ENCODE results near the gene ANXA6.
"Not testable (repeated sequence)": the region's sequence is repeated elsewhere in the genome, so short reads cannot be mapped to it uniquely, and the experiment has no call there.

Gene ANXA6

DNA sequence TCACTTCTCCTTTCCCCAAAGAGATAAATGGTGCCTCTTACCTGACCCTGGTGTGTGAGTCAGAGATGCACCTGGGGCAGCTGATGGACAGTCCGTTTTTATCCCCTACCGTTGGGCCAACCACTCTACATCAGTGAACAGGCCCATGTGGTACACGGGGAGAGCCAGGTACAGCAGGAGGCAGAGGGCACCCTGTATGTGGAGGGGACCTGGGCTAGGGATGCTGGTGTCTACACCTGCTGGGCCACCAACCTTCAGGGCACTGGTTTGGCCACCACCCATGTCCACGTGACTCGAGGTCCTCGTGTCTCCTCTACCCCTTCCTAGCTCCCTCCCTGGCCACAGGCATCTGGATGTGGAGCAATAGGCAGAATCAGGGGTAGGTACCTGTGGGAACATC lies 22.7 kb upstream of the ANXA6 start:
- DNase-seq, result no peak

GRCh38 chr5:151179489-151179840 lies 21.9 kb upstream of the ANXA6 start:
- no peak for DNase-seq

- DNase-seq, result no peak
These were observed 21.4 kb upstream of the ANXA6 start for GRCh38 chr5:151178777-151179488.

GRCh38 chr5:151178372-151178771 lies 20.8 kb upstream of the ANXA6 start:
- DNase-seq, result no peak

- DNase-seq, result not testable (repeated sequence)
These were observed 18.7 kb upstream of the ANXA6 start for GRCh38 chr5:151176268-151176667.

DNA sequence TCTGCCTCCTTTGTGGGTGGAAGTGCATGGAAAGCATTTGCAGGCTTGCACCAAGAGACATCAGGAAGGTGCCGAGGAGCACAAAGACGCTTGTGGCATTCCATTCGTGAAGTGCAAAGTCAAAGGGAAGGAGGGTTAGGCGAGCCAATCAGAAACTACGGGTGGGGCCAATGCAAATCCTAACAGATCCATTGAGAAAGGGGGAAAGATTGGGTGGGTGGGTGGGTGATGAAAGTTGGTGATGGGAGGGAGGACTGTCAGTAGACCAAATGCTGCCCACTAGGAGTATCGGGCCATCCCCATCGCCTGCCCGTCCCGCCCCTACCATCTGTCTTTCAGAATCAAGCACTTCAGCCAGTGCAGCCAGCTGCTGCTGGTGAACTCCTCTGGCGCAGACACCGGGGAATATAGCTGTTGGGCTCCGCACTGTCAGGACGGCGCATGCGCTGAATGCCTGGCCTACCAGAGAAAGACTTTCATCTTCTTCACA lies 17.1 kb upstream of the ANXA6 start:
- DNase-seq, result no peak

- no peak for DNase-seq
These were observed 16.4 kb upstream of the ANXA6 start for GRCh38 chr5:151173711-151174611.

- peak; percentile 19 for DNase-seq
These were observed 13.9 kb upstream of the ANXA6 start for GRCh38 chr5:151171529-151171928.

DNA sequence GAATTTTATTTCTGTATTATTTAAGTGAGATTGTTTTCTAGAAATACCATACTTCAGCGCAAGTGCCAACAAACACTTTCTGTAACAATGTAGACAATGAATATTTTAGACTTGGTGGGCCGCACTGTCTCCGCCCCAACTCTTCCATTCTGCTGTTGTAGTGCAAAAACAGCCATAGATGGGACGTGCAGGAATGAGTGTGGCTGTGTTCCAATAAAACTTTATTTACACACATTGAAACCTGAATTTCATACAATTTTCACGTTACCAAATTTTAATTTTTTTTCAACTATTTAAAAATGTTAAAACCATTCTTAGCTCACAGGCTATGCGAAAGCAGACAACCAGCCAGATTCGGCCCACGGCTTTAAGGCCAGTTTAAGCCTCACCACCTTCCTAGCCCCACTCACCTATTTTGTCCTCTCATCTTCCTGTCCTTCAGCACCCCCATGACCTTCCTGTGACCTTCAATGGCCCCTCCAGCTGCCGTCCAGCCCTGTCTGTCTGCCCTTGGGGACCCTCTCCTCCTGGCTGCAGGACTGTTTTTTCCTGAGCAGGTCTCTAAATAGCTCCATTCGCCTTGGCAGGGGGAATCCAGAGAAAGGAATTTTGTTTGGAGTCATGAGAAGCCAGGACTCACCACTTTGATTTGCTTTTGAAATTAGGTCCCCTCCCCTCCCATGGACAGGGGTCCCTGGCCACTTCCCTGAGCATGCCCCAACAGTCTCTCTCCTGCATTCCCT lies 11.2 kb upstream of the ANXA6 start:
- no peak for DNase-seq

- DNase-seq, result no peak
These were observed 9.4 kb upstream of the ANXA6 start for GRCh38 chr5:151167022-151167421.

DNA sequence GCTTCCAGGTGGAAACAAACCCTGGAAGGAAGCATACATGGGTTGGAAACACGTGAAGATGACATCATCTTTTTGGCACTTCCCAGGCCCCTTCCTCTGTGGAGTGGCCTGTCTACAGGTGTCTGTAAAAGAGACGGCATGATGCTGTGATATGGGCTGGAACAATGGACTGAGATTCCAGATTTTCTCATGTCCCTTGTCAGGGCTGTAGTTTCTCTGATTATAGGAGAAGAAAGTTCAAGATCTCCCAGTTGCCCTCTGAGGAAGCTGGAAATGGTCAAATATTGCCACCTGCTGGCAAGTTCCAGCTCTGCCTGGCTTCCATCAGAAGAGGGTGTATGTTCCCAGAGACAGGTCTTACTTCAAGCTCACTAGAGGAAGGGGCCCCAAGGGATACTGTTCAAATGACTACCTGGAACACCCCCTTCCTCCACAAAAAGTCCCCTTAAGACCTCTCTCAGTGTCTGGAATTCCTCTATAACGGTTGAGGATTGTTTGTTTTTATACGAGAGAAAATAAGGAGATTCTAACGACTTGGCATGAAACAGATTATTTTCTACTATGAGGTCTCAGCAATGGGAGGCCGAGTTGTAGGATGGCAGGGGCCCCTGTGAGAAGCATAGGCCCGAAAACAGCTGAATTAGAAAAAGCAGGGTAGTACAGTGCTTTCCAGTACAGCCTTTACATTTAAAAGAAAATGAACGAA lies 7.3 kb upstream of the ANXA6 start:
- peak; percentile 91 for DNase-seq

- DNase-seq, result no peak
These were observed 5.2 kb upstream of the ANXA6 start for GRCh38 chr5:151162776-151163175.

DNA sequence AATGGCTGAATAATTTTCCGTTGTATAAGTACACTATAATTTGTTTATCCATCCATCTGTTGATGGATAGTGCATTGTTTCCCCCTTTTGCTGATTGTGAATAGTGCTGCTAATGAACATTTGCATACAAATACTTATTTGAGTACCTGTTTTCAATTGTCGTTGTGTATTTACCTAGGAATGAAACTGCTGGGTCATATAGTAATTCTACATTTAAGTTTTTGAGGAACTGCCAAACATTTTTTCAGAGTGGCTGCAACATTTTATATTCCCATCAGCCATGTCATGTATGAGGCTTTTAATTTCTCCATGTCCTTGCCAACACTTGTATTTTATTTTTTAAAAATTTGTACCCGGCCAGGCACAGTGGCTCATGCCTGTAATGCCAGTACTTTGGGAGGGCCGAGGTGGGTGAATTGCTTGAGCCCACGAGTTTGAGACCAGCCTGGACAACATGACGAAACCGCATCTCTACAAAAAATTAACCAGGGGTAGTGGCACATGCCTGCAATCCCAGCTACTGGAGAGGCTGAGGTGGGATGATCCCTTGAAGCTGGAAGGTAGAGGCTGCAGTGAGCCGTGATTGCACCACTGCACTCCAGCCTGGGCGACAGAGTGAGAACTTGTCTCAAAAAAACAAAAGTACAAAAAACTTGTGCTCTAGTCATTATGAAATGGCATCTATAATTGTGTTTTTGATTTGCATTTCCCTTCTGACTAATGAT lies 2.2 kb upstream of the ANXA6 start:
- no peak for DNase-seq

DNA sequence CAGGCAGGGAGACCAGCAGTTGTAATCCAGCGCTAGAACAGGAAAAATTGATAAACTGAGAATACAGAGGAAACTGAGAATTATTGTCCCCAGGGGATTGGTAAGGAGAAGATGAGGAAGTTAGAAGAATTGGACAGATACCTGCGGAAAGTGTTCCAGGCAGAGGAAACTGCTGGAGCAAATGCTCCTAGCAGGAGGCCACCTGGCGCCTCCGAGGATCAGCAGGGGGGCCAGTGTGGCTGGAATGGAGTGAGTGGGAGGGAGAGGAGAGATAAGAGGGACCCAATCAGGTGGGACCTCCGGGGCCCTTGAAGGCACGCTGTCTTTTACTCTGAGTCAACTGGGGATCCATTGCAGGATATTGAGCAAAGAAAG lies 695 bp upstream of the ANXA6 start:
- DNase-seq, result peak; percentile 37

DNA sequence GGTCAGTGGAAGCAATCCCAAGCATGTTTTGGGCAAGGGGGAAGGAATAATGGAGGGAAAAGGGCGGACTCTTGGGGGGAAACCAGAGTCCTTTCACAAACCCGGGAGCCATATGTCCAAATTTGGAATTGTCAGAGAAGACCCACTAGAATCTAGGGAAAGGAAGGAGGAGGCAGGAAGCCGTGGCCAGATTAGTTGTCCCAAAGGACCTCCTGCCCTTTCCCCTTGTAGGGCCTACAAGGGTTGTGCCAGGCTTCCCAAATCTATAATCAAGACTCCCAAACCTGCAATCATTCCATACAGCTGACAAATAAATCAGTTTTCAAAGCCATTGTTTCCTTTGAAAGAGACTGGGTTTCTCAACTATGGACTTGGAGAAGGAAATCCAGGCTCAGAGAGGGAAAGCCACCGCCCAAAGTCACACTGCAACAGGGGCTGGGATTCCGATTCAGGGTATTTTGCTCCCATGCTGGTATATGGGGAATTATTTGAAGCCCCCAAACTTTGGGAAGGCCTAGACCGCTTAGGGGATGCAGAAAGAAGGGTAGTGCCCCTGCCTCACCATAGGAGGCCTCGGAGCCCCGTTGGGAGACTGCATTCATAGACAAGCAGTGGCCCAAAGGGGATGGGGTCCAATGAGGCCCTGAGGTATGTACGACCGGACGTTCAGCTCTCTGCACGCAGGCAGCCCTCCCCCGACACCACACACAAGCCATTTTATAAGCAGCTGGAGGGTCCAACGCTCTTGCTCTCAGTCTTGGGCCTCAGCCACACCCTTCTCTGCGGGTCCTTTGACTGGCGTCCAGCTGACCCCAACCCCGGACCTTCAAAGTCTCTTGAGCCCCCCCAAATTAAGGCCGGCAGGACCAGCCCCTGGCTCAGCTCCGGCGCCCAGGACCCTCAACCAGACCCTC lies 815 bp downstream of the ANXA6 start:
- DNase-seq, result peak; percentile 56

- peak; percentile 69 for DNase-seq
These were observed 1.6 kb downstream of the ANXA6 start for GRCh38 chr5:151155775-151156506.

GRCh38 chr5:151154931-151155774 lies 2.4 kb downstream of the ANXA6 start:
- DNase-seq, result peak; percentile 53

DNA sequence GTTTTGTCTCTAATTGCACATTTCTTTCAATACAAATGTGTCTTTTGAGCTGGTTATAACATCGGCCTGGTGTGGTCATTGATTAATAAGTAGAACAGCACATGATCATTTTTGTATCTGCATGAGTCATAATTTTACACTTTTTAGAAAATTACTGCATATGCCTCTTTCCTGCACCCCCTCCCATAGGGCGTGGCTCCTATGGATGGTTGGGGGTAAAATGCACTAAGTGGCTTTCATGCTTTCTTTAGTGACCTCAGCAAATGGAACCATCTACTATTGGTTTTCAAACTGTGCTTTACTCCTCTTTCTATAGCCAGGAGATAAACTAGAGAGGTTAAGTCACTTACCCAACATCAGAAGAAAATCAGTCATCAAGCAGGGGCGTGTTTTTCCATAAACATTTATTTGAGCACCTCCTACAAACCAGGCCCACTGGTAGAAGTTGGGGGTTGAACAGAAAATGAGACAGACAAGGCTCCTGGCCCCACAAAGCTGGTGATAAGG lies 3.8 kb downstream of the ANXA6 start:
- DNase-seq, result no peak

DNA sequence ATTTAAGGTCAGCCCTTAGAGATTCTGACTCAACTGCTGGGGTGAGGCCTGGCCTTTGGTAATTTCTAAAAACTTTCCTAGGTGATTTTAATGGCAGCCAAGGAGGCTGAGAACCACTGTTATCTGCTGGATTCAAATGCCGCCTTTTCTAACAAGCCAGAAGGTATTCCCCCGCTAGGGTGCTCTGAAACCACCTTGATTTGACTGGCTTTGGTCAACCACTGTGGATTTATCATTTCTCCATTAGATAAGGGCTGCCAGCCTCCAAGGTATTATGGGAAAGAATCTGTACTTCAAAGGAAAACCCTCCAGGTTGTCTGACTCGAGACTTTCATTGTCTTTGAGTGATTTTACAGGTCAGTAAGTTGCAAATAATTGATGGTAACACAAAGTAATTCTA lies 4.3 kb downstream of the ANXA6 start:
- DNase-seq, result no peak

Measured in hematopoietic multipotent progenitor cell treated with erythropoietin and hydrocortisone succinate and interleukin-3 and kit ligand, for 4 days (in vitro differentiated cells).